Loucy (cell line): ENCODE results near the gene ATP13A3.

ENCODE experiments used
- H2AFZ ChIP-seq: fragments of 200-600 bp; sonication (generic); 2 replicates; pipeline ENCODE4 v1.6.0; 2016; ENCODE audit warnings: antibody characterized with exemption, mild to moderate bottlenecking, low read length, moderate library complexity
- H3F3A ChIP-seq: fragments of 200-600 bp; 2 replicates; pipeline ENCODE4 v1.6.0; 2016; ENCODE audit warnings: antibody characterized with exemption, low read depth, mild to moderate bottlenecking
- H3K27me3 ChIP-seq: fragments of 200-600 bp; sonication (generic); 2 replicates; pipeline ENCODE4 v1.6.1; 2014; ENCODE audit warnings: low read length, mild to moderate bottlenecking; ENCODE audit not compliant: insufficient read depth, poor library complexity, severe bottlenecking
- H3K36me3 ChIP-seq: fragments of 200-600 bp; sonication (generic); 2 replicates; pipeline ENCODE4 v1.6.1; 2016; ENCODE audit warnings: low read length; ENCODE audit not compliant: insufficient read depth
- H3K4me1 ChIP-seq: fragments of 200-600 bp; sonication (generic); 2 replicates; pipeline ENCODE4 v1.5.1; 2014; ENCODE audit warnings: low read length, mild to moderate bottlenecking; ENCODE audit not compliant: insufficient read depth, poor library complexity, severe bottlenecking
- H3K4me2 ChIP-seq: fragments of 200-600 bp; sonication (generic); 2 replicates; pipeline ENCODE4 v1.6.0; 2014; ENCODE audit warnings: antibody characterized with exemption, low read length, low read depth, mild to moderate bottlenecking; ENCODE audit not compliant: poor library complexity, severe bottlenecking
- H3K4me3 ChIP-seq: fragments of 200-600 bp; sonication (generic); 2 replicates; pipeline ENCODE4 v1.5.1; 2014; ENCODE audit warnings: low read length, mild to moderate bottlenecking, mixed read lengths; ENCODE audit not compliant: poor library complexity, severe bottlenecking
- H3K79me2 ChIP-seq: fragments of 200-600 bp; sonication (generic); 2 replicates; pipeline ENCODE4 v1.6.1; 2014; ENCODE audit warnings: low read length; ENCODE audit not compliant: insufficient read depth
- H3K9ac ChIP-seq: fragments of 200-600 bp; sonication (generic); 2 replicates; pipeline ENCODE4 v1.6.0; 2014; ENCODE audit warnings: mild to moderate bottlenecking, low read depth, low read length, moderate library complexity; ENCODE audit not compliant: poor library complexity, severe bottlenecking
- H3K9me2 ChIP-seq: fragments of 200-600 bp; sonication (generic); replicated peaks from 2 replicates; pipeline ENCODE4 v1.6.1; 2016; ENCODE audit warnings: low read depth, low read length, mixed read lengths
- H3K9me3 ChIP-seq: fragments of 200-600 bp; sonication (generic); 2 replicates; pipeline ENCODE4 v1.6.1; 2014; ENCODE audit warnings: mild to moderate bottlenecking, antibody characterized with exemption, low read length, low read depth; ENCODE audit not compliant: insufficient read depth
- H4K20me1 ChIP-seq: fragments of 200-600 bp; sonication (generic); 2 replicates; pipeline ENCODE4 v1.6.0; 2014; ENCODE audit warnings: antibody characterized with exemption, low read length, mild to moderate bottlenecking; ENCODE audit not compliant: insufficient read depth, poor library complexity, severe bottlenecking
- EZH2phosphoT487 ChIP-seq: fragments of 200-600 bp; IDR thresholded peaks from 2 replicates; pipeline ENCODE4 v1.6.1; 2018; ENCODE audit warnings: antibody characterized with exemption, mild to moderate bottlenecking, moderate library complexity, borderline replicate concordance
- TF ChIP-seq, protein P1 (sequence below): fragments of 200-600 bp; sonication (generic); conservative IDR thresholded peaks from 2 replicates; pipeline ENCODE4 v1.5.1; 2014; ENCODE audit warnings: mild to moderate bottlenecking, antibody characterized with exemption, low read length

The ATP13A3 gene

DNA sequence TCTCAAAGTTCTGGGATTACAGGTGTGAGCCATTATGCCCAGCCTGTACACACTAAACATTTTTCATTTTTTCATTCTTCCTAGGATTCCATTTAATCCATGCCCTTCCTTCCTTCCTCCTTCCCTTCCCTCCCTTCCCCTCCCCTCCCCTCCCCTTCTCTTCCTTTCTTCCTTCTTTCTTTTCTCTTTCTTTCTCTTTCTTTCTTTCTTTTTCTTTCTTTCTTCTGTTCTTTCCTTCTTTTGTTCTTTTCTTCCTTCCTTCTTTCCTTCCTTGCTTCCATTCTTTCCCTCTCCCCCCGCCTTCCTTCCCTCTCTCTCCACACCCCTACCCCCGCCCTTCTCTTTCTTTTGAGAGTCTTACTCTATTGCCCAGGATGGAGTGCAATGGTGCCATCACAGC, 40.9 kb upstream of the ATP13A3 start:
- no peak overlapping the region for H3K9ac ChIP-seq
- no peaks in the 10 kb centered on the region for H3F3A ChIP-seq
- H3K4me1 ChIP-seq, result no peaks in the 10 kb centered on the region

DNA sequence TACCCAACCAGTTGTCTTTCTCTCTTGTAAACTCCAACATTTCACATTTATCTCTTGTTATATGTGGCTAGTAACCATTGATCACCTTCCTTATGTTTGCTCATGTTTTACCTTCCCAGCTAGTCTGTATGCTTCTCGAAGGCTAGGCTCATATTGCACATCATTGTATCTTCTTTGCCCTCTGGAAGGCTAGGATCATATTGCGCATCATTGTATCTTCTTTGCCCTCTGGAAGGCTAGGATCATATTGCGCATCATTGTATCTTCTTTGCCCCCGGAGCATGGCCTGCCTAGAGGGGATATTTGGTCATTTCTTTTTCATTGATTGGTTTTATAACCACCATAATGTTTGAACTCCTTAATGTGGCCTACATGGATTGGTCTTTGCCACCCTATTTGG, 39.4 kb upstream of the ATP13A3 start:
- no peak overlapping the region for H2AFZ ChIP-seq
- no peaks in the 10 kb centered on the region for H3K79me2 ChIP-seq
- H3K36me3 ChIP-seq, result no peaks in the 10 kb centered on the region
- H3K9ac ChIP-seq, result no peak overlapping the region
- no peaks in the 10 kb centered on the region for H3K27me3 ChIP-seq
- no peaks in the 10 kb centered on the region for H3K9me2 ChIP-seq
- no peak overlapping the region for H3K4me3 ChIP-seq
- H3K9me3 ChIP-seq, result no peaks in the 10 kb centered on the region
- H3K4me1 ChIP-seq, result no peaks in the 10 kb centered on the region
- TF ChIP-seq, protein P1, sequence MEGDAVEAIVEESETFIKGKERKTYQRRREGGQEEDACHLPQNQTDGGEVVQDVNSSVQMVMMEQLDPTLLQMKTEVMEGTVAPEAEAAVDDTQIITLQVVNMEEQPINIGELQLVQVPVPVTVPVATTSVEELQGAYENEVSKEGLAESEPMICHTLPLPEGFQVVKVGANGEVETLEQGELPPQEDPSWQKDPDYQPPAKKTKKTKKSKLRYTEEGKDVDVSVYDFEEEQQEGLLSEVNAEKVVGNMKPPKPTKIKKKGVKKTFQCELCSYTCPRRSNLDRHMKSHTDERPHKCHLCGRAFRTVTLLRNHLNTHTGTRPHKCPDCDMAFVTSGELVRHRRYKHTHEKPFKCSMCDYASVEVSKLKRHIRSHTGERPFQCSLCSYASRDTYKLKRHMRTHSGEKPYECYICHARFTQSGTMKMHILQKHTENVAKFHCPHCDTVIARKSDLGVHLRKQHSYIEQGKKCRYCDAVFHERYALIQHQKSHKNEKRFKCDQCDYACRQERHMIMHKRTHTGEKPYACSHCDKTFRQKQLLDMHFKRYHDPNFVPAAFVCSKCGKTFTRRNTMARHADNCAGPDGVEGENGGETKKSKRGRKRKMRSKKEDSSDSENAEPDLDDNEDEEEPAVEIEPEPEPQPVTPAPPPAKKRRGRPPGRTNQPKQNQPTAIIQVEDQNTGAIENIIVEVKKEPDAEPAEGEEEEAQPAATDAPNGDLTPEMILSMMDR, result no peak
- TF ChIP-seq EZH2phosphoT487, result no peak
- H3F3A ChIP-seq, result no peaks in the 10 kb centered on the region
- H3K4me2 ChIP-seq, result no peak overlapping the region
- H4K20me1 ChIP-seq, result no peaks in the 10 kb centered on the region

More for the DNA sequence above, 40.9 kb upstream of the ATP13A3 start:
- Histone ChIP-seq H3K27me3 (no peaks in the 10 kb centered on the region), H3K4me2 (no peak overlapping the region), H3K9me2 (no peaks in the 10 kb centered on the region), H3K9me3 (no peaks in the 10 kb centered on the region), H3K36me3 (no peaks in the 10 kb centered on the region), H3K79me2 (no peaks in the 10 kb centered on the region), H4K20me1 (no peaks in the 10 kb centered on the region), H3K4me3 (no peak overlapping the region), H2AFZ (no peak overlapping the region)
- TF ChIP-seq EZH2phosphoT487, result no peak
- TF ChIP-seq, protein P1, result no peak

DNA sequence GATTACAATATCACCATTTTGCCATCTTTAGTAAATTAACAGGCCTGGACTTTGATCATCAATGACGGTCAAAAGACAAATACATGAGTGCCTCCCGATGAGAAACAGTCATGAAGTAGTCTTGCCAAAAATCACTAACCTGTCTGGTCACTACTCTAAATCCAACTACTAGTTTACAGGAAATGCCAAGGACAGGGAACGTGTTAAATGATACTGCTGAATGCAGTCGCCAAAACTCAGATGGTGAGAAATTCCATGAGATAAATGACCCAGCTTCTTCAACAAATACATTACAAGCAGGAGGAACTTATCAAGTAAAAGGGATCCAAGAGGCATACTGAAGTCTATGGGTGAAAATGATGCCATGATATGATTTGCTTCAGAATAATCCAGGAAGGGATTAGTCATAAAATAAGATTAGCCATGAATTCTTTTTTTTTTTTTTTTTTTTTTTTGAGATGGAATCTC, 35.8 kb upstream of the ATP13A3 start:
- H3K9ac ChIP-seq, result no peak overlapping the region
- no peaks in the 10 kb centered on the region for H3K4me1 ChIP-seq
- no peaks in the 10 kb centered on the region for H3K9me3 ChIP-seq
- no peaks in the 10 kb centered on the region for H3K27me3 ChIP-seq
- TF ChIP-seq EZH2phosphoT487, result no peak
- TF ChIP-seq, protein P1, result no peak
- H2AFZ ChIP-seq, result no peak overlapping the region
- H3K4me2 ChIP-seq, result no peak overlapping the region
- no peaks in the 10 kb centered on the region for H3F3A ChIP-seq
- H4K20me1 ChIP-seq, result no peaks in the 10 kb centered on the region
- no peaks in the 10 kb centered on the region for H3K9me2 ChIP-seq
- H3K79me2 ChIP-seq, result no peaks in the 10 kb centered on the region
- no peaks in the 10 kb centered on the region for H3K36me3 ChIP-seq
- H3K4me3 ChIP-seq, result no peak overlapping the region
